GM13976 (cell line): ENCODE measurements around the gene TGFBR3.

ENCODE experiments used
- DNase-seq: peaks from one replicate; pipeline ENCODE4 v3.0.0; 2012; ENCODE audit warnings: low spot score
- CTCF ChIP-seq: IDR thresholded peaks from 2 replicates; pipeline ENCODE4 v1.5.1; 2012; ENCODE audit warnings: borderline replicate concordance, mild to moderate bottlenecking; ENCODE audit not compliant: insufficient read depth; ENCODE audit errors: extremely low read depth, missing control alignments, control extremely low read depth
- in situ Hi-C: fragments of 300-500 bp; cut with MboI; formaldehyde crosslinking; loops from one replicate; pipeline ENCODE4 v1.12.0; 2022; ENCODE audit warnings: low sequenced_read_pairs, mixed read lengths, inconsistent platforms; ENCODE audit not compliant: unreplicated experiment

TGFBR3 gene

GRCh38 chr1:91679446-91679845 is 206.5 kb downstream of the TGFBR3 start:
- no peak for TF ChIP-seq CTCF
- no peak for DNase-seq
- in situ Hi-C loops: no loop called here

- in situ Hi-C loops: no loop called here
- DNase-seq: no peak
- TF ChIP-seq CTCF: no peak
These were observed 209.9 kb downstream of the TGFBR3 start for GRCh38 chr1:91676030-91676429.

- no peak for TF ChIP-seq CTCF
- in situ Hi-C loops: no loop called here
- no peak for DNase-seq
These were observed 211.8 kb downstream of the TGFBR3 start for GRCh38 chr1:91674107-91674506.

GRCh38 chr1:91673613-91674012 is 212.3 kb downstream of the TGFBR3 start:
- DNase-seq: no peak

GRCh38 chr1:91672601-91673161 is 213.3 kb downstream of the TGFBR3 start:
- DNase-seq: no peak
- in situ Hi-C loops: no loop called here

More at GRCh38 chr1:91673613-91674012, 212.3 kb downstream of the TGFBR3 start:
- no peak for TF ChIP-seq CTCF
- in situ Hi-C loops: no loop called here

GRCh38 chr1:91670781-91671180 is 215.2 kb downstream of the TGFBR3 start:
- TF ChIP-seq CTCF: no peak
- in situ Hi-C loops: no loop called here
- DNase-seq: no peak

More at GRCh38 chr1:91672601-91673161, 213.3 kb downstream of the TGFBR3 start:
- no peak for TF ChIP-seq CTCF
